ENCODE data around the gene FBLN7.

FBLN7 gene

DNA sequence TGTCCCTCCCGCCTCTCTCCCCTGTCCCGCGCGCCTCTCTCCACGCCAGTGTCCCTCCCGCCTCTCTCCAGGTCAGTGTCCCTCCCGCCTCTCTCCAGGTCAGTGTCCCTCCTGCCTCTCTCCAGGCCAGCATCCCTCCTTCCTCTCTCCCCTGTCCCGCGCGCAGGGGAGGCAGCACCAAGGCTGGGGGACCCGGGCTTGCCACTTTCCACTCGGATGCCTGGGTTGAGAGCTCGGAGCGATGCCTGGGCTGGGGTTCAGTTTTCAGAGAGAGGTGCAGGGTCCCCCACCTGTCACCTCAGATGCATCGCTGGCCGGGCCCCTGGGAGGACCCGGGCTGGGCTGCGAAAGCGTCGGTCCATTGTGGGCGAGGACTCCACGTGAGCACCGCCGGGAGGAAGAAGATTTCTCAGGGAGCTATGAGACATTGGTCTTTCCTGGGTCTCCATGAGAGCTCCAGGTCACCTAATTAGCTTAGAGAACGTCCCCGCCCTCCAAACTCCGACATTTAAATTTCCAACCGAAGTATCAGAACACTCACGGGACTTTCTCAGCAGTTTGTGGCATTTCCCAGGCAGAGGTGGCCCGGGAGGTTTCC, 2.1 kb downstream of the FBLN7 start:
- in situ Hi-C loops (cut with MboI; ENCODE audit: low sequenced_read_pairs): no loop called here

DNA sequence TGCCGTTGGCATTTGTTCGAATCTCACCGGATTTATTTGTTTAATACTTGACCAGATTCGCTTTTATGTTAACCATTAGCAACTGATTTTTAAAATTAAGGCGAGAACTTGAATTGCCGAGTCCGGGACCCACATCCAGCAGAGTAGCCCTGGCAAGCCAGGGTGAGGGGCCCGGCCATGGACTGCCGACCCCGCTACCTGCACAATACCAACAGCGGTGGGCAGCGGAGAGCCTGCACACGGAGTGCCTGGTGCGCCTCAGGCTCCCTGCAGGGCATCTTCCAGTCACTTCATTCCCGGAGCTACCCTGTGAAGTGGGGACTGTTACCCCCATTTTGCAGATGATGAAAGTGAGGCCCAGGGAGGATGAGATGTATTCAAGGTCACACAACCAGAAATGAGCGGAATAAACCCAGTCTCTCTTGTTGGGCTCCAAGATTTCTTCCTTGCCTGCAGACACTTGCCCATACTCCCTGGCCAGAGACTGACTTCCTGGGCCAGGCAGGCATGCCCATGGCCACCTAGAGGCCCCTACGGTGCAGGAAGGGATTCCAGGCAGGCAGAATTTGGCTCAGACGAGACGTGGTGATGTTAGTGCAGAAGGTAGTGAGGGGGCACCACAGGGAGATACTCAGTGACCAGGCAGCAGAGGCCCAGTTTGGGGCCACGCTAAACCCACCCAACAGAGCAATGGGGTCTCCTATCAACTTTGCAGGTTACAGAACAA, 2.9 kb downstream of the FBLN7 start:
- in situ Hi-C loops (cut with MboI; ENCODE audit: low sequenced_read_pairs): no loop called here

DNA sequence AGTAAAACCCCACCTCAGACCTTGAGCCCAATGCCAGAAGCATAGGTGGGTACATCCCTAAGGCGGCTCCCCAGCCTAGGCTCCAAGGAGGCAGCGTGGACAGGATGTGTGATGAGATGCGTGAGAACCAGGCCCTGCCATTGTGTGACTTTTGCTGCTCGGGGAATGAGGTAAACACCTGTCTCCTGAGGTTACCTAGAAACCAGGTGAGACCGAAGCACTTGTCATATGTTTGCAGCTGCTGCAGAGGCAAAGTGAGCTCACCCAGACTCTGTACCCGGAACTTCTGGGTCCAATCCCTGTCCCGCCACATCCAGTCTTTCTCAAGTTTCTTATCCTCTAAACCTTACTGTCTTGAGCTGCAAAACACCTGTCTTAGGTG, 3.4 kb downstream of the FBLN7 start:
- in situ Hi-C loops (cut with MboI; ENCODE audit: low sequenced_read_pairs): no loop called here

DNA sequence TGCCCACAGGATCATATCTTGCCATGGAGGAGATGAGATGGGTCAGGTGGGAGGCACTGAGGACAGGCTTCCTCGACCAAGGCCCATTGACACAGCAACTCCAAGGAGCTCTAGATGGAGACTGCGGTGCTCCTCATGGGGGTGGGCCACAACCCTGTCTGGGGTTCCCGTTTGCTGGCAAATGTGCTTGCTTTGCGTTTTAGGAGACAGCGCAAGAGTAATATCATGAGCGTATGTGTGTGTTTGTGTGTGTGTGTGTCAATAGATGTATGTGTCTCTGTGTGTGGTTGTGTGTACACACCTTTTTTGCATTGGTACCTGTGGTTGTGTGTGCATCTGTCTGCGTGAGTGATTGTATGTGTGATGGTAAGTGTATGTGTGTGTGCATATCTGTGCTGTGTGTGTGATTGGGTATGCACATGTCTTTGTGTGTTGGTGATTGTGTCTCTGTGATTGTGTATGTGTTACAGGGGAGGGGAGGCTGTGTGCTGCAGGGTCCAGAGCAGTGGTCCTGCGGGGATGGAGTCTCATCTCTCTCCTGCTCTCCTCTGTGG, 4.4 kb downstream of the FBLN7 start:
- in situ Hi-C loops (cut with MboI; ENCODE audit: low sequenced_read_pairs): no loop called here

DNA sequence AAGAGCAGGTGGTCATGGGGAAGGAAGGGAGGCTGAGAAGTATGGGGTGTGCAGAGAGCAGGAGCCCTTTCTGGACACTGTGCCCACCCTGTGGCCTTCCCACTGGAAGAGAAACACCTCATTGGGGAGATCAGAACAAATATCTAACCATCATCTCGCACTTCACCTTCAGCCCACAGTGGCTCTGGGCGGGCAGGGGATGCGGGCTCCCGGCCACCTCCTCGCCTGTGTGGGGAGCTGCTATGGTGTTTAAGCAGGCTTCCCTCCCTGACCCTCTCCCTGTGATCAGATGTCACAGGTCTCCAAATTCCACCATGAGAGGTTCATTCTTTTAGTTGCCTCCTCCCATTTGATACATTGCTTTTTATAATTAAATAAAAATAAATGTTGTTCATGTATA, 5.0 kb downstream of the FBLN7 start:
- in situ Hi-C loops (cut with MboI; ENCODE audit: low sequenced_read_pairs): no loop called here

DNA sequence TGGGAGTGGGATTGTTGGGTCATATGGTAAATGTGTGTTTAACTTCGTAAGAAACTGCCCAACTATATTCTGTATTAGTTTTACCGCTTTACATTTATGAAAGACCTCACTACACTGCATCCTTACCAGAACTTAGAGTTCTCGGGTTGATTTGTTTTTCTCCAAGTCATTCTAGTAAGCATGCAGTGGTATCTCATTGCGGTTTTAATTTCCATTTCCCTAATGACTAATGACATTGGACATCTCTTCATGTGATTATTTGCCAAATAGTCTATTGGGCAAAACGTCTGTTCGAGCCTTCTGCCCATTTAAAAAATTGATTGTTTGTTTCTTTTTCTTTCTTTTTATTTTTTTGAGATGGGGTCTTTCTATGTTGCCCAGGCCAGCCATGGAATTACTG, 6.8 kb downstream of the FBLN7 start:
- in situ Hi-C loops (cut with MboI; ENCODE audit: low sequenced_read_pairs): no loop called here

DNA sequence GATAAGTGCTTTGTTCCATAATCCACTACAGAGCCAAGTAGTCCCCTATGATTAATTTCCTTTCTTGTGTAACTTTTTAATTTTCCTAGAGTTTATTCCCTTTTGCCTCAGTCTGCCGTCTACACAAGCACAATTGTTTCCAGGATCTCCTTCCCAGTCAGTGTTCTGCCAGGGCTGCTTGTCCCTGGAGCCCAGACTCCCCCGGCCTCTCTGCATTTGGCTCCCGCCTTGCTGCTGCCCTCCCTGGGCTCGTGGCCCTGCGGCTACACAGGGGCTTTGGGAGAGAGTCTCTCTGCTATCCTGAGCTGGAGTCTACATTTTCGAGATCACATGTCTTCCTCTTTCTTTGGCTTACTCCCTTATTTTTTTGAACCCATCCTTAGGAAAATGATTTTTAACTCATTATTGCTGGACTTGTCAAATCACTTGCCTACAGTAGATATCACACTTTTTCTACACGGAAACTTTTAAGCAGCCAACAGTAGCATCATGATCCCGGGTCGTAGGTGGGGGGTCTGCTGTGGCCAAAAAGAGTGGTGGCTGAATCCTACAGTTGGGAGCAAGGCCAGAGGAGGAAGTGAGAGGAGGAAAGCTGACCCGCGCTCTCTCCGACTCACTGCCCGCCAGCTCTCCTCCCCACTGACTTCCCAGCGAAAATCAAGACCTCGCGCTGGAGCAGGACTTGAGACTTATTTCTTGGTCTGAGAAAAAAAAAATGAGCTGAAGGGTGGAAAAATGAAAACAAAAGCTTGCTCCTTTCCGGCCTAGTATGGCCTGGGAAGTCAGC, 9.4 kb downstream of the FBLN7 start:
- in situ Hi-C loops (cut with MboI; ENCODE audit: low sequenced_read_pairs): no loop called here

DNA sequence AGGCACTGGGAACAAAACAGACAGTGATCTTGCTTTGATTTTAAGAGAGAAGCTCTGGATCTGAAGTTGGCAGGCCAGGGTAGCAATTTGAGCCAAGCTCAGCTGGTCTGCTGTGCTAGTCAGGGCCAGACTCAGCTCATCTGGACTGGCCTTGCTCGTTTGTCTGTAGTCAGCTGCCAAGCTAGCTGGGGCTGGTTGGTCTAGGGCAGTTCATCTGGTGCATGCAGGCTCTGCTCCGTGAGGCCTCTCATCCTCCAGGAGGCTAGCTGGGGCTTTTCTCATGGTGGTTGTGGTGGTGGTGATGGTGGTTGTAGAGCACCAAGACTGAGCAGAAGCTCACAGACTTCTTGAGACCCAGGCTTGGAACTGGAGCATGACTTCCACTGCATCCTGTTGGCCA, 10.3 kb downstream of the FBLN7 start:
- in situ Hi-C loops (cut with MboI; ENCODE audit: low sequenced_read_pairs): no loop called here

DNA sequence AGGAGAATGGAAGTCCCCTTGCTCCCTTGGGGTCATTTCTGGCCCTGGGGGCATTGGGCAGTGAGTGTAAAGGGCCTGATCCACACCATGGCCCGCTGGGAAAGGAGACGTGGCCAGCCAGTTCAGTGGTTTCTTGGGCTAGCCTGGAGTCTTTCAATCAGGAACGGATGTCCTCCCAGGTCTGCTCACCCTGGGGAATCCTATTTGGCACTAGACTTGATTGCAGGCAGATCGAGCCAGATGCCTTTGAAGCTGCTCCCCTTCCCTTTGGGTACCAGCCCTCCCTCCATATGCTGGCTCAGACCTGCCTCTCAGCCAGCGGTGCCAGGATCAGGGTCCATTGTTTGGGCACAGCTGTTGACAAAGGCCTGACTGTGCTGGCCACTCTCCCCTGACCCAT, 11.0 kb downstream of the FBLN7 start:
- in situ Hi-C loops (cut with MboI; ENCODE audit: low sequenced_read_pairs): no loop called here

DNA sequence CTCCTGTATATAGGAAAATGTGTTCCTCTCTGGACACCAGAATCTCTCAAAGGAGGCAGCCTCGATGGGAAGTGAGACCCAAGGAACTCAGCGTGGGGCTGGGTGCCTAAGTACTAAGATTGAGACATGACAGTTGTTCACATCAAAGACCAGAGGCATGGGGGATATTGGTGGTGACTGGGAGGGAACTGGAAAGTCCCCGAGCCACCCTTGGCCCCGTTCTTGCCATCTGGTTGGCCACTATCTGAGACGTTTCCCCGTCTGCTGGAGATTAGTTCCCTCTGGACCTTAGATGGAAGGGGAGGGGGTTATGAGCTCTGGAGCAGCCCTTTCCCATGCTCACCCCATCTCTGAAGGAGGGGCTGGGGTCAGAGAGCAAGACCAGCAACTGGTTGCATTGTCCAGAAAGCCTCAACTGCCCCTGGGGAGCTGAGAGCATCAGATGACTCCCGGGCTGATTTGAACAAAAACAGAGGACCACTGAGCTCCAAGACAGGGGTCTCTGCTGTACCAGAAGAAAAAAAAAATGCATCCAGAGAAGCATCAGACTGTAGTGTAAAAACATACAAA, 11.8 kb downstream of the FBLN7 start:
- in situ Hi-C loops (cut with MboI; ENCODE audit: low sequenced_read_pairs): no loop called here

DNA sequence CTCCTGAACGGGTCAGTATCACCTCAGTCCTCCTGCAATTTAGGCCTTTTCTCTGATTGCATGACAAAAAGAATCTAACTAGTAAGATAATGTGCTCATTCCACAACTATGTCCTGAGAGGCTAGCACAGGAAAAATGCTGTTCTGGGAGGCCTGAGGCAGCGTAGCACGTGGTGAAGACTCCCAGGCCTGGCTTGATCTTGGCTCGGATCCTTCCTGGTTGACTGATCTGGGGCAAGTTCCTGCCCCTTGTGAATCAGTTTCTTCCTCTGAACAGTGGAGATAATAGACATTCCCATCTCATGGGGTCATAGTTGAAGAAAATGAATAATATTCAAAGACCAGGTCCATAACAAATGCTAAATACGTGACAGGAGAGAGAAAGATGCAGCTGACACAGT, 12.3 kb downstream of the FBLN7 start:
- in situ Hi-C loops (cut with MboI; ENCODE audit: low sequenced_read_pairs): no loop called here

DNA sequence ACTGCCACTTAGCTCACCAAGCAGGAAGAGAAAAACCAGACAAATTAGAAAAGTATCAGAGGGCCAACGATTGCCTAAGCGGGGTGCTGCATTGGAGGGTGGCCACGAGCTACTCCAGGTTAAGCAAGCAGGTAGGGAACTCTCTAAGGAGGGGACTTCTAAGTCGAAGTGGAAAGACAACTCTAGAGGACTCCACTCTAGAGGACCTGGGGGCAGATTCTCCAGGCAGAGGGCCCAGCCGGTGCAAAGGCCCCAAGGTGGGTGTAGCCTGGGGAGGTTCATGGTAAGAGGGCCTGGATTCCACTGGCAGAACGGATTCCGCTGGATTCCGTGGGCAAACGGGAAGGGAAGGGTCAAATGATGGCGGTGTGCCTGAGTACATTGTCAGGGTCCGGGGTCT, 12.7 kb downstream of the FBLN7 start:
- in situ Hi-C loops (cut with MboI; ENCODE audit: low sequenced_read_pairs): no loop called here

DNA sequence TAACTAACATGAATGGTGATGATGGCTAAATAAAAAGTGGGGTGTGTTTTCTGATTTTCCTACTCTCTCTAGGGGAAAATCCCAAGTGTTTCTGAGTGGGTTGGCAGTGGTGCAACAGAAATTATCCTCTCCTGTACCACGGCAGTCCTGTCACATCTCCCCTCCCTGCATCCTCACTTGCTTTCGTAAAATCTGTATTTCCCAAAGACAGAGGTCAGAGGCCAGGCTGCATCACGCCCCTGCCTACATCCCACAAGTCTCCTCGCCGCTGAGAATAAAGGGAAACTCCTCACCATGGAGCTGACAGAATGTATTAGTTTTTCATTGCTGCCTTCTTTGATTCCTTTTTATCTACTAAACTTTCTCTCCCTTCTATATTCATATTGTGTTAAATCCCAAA, 13.1 kb downstream of the FBLN7 start:
- in situ Hi-C loops (cut with MboI; ENCODE audit: low sequenced_read_pairs): no loop called here

DNA sequence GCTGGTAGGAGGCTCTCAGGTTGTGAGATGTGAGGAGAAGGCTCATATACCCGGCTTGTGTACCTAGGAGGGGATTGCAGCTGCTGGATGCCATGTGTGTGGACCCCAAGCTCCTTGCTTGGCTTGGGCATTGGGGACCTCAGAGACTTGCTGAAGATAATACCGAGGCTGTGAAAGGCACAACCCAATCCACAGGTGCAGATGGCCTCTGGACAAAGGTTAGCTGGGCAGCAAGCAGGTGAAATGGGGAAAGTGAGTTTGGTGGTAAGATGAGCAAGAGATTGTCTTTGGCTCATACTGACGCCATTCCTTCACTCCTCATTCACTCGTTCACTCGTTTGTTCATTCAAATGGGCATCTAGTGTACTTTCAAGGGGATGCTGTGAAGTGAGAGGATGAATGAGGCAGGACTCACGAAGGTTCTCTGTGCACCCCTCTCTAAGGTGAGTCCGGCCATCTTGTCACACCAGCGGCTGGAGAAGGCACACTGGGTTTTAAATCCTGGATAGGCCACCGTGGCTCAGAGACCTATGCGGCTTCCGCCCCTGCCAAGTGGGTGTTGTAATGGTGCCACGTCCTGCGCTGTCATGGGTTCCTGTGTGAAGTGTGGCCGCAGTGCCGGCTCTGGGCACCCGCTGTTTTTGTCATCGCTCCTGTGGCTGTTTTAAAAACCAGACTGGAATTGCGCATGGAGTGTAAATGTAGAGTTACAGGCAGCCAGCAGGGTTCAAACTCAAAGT, 13.7 kb downstream of the FBLN7 start:
- in situ Hi-C loops (cut with MboI; ENCODE audit: low sequenced_read_pairs): no loop called here

DNA sequence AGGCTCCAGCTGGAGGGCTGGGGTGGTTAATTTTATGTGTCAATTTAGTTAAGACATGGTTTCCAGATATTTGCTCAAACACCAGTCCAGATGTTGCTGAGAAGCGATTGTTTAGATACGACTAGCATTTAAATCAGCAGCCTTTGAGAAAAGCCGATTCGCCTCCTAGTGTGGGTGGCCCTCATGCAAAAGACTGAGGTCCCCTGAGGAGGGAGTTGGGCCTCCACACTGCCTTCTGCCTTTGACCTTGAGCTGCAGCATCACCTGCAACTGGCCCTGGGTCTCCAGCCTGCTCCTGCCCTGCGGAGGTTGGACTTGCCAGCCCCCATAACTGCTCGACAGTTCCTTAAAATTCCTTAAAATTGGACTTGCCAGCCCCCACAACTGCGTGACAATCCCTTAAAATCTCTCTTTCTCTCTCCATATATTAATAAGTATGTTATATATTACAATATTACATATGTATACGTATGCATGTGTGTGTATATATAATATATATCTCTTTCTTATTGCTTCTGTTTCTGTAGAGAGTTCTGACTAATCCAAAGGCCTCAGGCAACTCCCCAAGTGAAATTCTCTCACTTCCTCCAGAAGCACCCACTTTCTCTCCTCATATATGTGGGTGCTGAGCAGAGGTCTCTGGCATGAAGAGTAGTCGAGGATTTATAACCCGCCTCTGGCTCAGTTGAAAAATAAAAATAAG, 14.4 kb downstream of the FBLN7 start:
- in situ Hi-C loops (cut with MboI; ENCODE audit: low sequenced_read_pairs): no loop called here

DNA sequence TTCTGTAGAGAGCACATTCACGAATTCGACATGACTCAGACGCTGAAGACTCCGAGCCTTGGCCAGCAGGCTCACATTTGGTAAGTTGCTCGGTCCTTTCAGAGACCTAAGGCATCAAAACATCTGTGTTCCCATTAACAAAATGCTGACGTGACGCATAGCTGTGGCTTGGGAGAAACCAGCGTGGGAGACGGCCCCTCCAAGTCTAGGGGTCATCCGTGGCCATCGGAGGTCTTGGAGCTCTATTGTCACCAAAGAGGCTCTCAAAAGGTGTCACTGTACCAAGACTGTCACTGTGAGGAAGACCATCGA, 14.9 kb downstream of the FBLN7 start:
- in situ Hi-C loops (cut with MboI; ENCODE audit: low sequenced_read_pairs): no loop called here

DNA sequence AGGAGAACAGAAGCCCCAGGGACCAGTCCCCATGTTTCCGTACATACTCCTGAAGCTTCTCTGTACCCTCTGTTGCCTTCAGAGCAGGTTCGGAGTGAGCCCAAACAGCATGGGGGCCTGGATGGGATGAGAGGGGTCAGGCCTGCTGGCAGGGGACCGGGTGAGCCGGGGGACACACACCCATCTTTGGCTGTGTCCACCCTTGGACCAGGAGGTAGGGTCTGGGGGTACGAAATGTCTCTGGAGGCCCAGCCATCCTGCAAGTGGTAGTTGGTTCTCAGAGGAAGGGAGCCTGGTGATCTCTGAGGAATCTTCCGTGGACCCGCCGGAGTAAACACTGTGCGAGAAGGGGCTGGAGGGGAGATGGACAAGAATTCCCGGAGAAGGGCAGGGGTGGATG, 15.3 kb downstream of the FBLN7 start:
- in situ Hi-C loops (cut with MboI; ENCODE audit: low sequenced_read_pairs): no loop called here

DNA sequence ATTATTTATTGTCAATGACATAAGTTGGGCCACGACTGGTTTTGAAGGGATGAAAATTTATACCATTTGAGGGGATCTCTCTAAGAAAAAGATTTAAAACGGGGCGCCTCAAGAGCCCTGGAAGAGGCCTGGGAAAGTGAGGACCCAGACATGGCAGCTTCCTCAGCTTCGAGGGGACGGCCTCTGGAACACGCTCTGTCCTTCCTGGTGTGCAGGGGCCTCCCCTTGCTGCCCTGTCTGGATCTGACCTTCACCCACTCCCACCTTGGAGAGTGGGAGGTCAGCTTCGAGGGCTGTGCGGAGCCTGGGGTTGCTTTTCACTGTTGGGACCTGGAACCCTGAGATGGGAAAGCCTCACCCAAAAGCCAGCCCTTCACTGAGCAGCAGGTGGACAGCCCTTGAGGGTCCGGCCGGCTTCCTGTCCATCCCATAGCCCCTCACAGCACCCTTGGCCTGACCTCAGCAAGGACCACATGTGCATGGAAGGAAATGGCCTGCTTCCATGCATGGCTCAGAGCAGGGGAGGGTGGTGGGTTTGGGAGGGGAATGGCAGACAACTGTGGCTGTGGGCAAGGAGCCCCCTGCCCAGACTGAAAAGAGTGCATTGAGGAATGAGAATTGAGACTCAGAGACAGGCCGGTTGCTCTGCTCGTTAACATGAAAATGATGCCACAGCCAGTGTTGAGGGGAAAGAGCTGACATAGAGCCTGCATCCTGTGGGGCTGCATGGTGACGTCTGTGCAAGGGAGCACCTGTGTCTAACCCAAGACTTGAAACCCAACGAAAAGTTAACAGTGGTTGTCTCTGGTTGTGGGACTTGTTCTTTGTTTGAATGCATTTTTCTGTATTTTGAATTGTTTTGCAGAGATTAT, 16.3 kb downstream of the FBLN7 start:
- in situ Hi-C loops (cut with MboI; ENCODE audit: low sequenced_read_pairs): no loop called here

DNA sequence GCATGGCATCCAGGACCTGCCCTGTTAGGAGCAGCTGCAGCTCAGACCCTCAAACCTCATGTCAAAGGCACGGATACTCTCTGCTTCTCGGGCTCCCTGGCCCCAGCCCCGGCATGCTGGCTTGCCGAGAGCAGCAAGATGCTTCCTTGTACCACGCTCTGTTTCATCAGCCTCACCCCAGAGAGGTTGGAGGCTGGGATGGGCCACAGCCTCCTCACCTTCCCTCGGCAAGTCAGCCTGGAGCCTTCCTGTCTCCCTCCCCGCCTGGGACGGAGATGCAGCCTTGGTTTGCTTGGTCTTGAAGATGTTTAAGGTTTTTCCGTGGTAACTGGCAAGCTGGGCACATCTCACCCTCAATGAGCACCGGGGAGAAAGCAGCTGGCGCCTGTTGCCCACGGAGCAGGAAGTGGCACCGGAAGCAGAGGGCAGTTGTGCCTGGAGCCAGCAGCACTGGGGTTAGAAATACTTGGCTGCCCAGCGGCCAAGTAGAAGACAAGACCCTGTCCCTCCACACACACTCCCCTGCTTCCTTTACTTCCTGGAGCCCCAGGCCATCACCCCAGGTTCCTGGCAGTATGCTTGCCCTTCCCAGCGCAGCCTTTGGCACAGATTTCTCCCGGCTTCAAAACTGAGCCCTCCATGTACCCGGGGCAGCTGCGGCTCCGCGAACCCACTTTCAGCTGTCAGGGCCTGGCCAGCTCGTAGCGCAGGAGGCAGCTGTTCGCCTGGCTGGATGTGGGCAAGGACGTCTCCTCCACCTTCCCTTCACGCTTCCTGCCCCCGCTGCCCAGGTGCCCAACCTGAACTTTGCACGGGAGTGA, 17.4 kb downstream of the FBLN7 start:
- in situ Hi-C loops (cut with MboI; ENCODE audit: low sequenced_read_pairs): no loop called here

Measured in HL-60/S4 treated with retinoic acid at 250 ng/mL for 4 days and 3 days (cell line).